NCI-H2107 treated with DMSO at 0.1 percent for 48 hours (cell line): ENCODE measurements around the gene ZNF436.
A peak's percentile ranks its signal among the peaks of the same experiment; 100 is the strongest.

ENCODE experiments used
- DNase-seq: peaks from one replicate; lab custom pipeline; 2025; ENCODE audit not compliant: unreplicated experiment; lab: John Stamatoyannopoulos, UW

The ZNF436 gene

DNA sequence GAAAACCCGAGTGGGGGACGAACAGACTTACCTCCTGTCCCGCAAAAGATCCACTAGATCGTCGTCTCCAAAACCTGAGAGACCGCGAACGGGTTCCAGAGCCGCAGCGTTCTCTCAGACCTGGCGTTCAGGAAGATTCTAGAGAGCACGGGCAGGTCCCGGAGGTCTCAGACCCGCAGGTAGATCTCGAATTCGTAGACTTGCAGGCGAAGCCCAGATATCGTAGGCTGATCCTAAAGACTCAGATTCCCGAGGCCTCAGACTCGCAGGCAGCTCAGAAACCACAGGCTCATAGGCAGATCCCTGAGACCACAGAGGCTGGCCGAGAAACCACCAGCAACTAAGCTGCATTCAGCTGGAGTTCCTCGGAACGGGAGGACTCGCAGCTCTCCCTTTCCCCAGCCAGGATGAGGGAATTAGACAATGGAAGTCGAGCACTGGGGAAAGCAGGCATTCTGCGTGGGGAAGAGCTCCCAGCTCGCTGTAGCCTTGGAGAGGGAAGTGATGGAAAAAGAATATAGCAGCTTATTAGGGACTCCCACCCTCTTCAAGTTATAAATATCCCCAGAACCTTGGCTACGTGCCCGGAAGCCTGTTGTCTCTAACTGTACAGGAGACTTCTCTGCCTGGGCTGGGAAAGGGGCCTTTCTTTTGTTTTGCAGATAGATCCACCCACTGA lies at the start of gene ZNF436:
TSS of gene ZNF436 (minus strand) at position 502 of the 679 bp plus-strand sequence. CDS start 1,831 bp downstream, outside the sequence.
- peak; percentile 83 for DNase-seq

DNA sequence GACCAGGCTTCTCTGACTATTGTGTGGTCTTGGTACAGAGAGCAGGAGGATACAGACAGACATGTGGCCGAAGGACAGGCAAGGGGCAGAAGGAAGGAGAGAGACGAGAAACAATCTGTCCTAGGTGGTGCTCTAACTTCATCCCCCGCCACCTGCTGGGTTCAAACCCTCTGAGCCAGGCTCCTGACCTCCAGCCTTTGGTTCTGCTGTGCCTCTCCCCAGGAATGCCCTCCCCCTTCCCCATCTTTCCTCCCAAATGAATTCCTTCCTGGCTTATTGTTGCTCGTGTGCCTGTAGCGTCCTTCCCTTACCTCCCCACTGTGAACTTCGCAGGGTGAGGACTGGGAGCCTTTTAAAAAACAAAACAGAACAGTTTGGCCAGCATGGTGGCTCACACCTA lies 49.5 kb upstream of the ZNF436 start:
- no peak for DNase-seq

DNA sequence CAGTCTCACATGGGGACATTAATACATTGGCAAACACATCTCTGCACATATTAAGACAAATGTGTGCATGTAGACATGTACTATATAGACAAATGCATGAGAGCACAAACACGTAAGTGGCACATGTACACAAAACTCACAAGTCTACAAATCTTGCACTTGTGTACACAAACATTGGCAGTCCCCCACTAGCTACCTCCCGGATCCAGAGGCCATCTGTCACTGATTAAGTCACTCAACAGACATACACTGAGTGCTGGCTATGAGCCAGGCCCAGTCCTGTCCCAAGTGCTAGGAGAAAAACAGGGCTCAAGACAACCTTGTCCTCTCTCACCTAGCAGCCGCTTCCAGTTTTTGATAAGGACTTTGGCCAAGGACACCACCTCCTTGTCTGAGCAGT lies 47.9 kb upstream of the ZNF436 start:
- DNase-seq, result no peak

DNA sequence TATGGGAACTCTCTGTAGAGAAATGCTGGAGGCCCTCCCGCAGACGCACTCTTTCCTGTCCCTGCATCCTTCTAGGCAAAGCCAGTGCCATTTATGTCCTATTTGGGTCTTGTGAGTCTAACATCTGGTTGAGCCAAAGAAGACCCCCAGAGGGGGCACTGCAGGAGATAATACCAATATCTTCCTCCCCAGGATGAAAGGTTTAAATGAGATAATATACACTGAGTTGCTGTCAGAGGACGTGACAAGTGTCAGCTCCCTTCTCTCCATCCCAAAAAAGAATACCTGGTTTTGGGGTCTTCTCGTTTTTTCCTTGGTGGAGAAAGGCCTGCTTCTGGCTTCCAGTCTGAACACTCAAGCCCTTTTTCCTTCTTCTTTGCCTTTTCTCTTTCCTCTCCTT lies 47.3 kb upstream of the ZNF436 start:
- no peak for DNase-seq

DNA sequence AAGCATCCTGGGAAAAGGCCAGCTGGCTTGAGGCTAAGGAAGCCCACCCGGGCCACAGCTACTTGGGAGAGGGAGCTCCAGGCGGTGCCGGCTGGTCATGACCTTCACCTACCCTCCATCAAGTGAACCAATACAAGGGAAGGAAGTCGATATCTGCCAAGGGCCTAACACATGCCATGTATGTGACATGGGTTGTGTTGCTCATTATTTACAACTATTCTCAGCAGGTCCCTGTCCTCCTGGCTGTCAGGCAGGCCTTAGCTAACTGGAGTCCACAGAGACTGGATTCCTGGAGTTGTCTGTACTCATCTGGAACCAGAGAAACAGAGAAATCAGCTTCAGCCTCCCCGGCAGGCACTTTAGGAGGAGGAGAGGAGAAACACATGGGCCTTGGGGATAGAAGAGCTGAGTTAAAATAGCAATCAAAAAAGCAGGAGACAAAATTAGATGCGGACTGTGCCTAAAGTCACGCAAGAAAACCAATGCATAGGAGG lies 39.2 kb upstream of the ZNF436 start:
- DNase-seq, result no peak

DNA sequence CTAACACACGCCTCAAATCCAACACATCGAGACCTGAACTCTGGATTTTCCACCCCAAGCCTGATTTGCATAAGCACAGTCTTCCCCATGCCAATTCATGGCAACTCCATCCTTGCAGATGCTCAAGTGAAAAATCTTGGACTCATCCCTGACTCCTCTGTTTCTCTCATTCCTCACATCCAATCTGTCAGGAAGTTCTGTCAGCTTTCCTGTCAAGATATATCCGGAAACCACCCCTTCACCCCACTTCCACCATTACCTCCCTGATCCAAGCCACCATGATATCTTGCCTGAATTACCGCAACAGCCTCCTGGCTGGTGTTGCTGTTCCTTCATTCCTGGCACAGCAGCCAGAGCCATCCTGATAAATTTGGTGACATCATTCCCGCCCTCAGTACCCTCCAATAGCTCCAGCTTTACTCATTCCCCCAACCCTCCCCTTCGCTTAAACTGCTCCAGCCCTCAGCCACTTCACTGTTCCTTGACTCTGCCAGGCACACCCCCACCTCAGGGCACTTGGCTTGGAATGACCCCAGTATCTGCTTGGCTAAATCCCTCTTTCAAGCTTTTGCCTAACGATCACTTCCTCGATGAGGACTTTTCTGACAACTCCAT lies 37.5 kb upstream of the ZNF436 start:
- DNase-seq, result no peak

DNA sequence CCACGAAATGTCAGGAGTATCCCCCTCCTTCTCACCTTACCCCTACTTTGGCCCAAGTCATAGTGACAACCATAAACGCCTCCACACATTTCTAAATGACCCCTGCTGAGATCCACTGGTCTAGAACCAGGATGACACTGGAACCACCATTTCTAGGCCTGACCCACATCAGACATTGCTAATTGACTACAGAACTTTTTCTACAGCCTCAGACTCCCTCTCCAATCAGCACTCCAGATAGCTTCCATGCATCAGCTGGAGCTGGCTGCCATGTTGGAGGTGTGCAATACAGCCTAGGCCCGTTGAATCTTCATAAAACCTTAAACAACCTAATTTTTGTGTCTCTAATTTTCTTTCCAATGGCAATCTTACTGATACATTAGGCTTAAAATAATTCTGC lies 36.3 kb upstream of the ZNF436 start:
- no peak for DNase-seq

DNA sequence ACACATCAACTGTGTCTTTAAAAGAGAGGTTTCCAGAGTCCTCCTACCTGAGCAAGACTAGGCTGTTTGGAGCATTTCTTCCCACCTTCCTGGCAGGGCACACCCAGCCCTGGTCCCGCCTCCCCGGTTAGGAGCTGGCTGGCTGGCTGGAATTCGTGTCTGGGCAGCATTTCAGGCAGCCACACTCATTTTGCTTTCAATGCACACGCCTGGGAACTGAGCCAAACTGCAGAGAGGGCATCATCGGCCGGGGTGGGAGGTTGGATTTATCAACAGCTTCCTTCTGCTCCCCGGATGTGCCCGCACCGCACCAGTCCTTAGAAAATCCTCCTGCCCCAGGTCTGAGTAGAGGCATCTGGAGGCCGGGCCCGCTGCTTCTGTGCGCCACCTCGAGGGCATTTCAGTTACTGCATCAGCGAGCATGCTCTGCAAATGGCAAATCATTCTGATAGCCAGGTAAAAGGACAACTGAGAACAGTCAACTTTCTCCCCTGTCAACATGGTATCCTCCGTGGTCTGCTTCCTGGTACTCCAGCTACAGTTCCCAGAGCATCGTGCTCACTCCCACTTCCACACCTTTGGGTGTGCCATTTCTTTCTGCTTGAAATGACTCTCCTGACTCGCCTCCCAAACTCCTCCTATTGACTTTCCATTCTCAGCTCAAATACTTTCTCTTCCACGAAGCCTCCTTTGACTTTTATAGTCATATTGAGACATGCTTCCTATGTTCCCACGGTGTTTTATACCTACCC lies 34.3 kb upstream of the ZNF436 start:
- DNase-seq, result peak; percentile 98

DNA sequence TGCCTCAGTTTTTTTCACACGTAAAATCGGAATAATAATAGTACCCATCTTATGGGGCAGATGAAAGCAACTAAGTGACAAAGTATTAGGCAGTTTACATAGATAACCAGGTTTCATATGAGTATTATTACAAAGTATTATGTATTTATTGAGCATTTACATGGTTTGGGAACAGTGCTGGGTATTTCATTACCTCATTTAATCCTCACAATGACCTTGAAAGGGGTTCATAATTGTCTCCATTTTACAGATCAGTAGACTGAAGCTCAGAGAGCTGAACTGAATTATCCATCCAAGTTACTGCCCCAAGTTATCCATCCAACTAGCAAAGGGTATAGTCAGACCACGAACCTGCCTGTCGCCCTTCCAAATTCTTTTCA lies 33.7 kb upstream of the ZNF436 start:
- DNase-seq, result no peak

DNA sequence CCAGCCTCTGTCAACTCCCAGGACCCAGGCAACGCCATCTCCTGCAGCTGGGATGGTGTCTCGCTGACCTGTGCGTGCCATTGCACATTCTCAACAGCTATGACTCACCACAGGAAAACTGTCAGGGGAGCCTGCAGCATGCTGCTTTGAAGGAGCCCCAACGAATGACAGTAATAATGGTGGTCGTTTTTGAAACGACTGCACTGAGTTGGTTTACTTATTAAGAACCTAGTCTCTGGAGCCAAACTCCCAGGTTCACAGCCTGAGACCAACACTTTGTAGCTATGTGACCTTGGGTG lies 33.4 kb upstream of the ZNF436 start:
- DNase-seq, result no peak

DNA sequence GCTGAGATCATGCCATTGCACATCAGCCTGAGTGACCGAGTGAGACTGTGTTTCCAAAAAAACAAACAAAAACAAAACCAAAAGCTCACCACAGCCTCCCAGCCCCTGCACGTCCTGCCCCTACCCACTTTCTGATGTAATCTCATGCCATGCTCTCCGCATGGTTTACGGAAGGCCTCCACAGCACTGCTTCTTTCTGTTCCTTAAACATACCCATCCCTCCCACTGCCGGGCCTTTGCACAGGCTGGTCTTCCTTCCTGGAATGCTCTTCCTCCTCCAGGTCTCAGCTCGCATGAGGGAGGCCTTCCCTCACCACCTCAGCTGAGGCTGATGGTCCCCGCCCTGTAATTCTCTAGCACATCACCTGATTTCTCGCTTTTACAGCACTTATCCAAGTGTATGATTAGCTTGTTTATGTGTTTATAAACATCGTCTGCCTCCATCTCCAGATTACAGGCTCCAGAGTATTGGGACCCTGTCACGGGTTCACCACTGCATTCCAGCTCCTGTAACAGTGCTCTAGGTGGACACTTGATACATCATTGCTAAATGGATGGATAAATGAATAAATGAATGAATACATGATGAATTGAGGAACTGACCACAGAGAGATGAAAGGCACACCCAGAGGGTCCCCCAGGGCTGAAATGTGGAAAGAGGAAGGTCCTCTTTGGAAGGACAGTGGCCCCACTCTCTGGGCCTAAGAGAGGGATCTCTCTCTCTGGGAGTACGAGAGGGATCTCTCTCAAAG lies 32.8 kb upstream of the ZNF436 start:
- peak; percentile 32 for DNase-seq

DNA sequence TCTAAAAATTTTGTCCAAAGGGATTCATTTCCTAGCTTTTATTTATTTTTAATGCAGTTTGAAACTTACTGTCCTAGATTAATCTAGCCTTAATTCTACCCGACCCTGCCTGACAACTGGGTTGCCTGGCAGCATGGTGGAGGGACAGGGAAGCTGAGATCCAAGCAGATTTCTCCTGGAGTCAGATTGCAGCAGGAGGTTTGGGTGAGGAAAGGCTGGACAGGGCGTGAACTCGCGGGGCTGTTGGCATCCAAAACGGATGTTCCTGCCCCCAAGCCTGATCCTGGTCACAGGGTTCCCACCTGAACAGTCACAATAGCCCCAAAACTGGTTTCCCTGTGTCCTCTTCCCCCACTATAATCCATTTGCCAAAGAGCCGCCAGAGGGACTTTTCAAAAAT lies 31.7 kb upstream of the ZNF436 start:
- no peak for DNase-seq

DNA sequence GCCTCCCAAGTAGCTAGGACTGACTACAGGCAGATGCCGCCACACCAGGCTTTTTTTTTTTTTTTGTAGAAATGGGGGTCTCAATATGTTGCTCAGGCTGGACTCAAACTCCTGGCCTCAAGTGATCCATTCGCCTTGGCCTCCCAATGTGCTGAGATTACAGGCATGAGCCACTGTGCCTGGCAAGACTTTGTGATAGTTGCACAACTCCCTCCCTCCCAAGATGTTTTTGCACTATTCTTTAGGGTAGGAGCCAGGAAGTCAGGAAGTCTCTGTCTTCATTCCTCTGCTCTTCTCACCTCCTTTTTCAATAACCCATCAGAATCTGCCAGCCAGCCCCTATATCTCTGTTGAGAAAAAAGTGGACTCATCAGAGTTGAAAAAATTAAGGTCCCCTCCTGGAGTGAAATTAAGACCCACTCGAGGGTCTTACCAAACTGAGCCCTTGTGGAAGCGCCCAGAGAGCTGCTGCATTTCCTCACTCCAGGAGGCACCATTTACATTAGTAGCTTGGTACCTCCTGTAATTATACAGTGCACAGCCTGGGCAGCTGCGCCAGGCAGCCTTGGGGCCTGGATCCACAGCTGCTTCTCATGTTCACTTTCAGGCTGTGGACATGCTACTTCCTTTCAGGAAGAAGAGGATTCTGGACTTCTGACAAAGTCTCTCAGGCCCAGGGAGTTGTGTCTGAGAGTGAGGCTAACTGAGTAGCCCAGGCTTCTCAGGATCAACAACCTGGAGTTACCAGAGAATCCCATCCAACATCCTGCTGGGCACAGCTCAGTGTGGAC lies 30.9 kb upstream of the ZNF436 start:
- no peak for DNase-seq

DNA sequence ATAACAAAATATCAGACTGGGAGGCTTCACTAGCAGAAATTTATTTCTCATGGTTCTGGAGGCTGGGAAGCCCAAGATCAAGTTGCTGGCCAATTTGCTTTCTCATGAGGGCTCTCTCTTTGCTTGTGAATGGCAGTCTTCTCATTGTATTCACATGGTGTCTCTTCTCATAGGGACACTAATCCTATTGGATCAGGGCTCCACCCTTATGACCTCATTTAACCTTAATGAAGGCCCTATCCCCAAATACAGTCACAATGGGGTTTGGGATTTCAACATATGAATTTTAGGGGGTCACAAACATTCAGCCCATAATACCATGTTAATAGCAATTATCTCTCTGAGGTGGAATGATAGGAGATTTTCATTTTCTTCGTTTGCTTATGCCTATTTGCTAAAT lies 29.6 kb upstream of the ZNF436 start:
- DNase-seq, result no peak

DNA sequence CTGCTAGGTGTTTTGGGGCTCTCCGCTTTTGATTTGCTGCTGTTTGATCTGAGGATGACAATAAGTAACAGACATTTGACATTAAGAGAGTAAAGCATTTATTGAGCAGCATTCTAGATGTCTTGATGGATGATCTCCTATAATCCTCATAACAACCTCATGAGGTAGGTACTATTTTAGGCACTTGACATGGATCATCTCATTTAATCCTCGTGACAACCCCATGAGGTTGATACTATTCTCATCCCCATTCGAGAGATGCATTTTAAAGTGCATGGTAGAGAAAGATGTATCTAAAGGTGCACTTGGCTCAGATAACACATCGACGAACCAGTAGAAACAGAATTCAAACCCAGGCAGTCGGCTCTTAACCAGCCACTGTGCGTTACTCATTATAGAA lies 28.3 kb upstream of the ZNF436 start:
- DNase-seq, result no peak

DNA sequence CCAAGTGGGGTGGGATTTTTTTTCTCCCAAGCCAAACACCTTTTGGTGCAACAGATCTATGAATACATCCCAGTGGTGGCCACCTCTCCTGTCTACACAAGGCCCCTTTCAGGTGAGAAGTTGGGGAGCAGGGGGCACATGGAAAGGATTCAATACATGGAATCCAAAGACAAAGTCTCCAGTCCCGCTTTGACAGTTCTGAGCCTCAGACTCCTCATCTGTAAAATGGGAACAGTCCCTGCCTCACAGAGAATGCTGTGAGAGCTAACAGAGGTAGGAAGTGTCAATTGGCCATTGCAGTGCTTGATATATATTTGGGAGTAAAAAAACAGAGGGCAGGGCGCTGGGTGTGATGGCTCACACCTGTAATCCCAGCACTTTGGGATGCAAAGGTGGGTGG lies 26.7 kb upstream of the ZNF436 start:
- DNase-seq, result no peak

DNA sequence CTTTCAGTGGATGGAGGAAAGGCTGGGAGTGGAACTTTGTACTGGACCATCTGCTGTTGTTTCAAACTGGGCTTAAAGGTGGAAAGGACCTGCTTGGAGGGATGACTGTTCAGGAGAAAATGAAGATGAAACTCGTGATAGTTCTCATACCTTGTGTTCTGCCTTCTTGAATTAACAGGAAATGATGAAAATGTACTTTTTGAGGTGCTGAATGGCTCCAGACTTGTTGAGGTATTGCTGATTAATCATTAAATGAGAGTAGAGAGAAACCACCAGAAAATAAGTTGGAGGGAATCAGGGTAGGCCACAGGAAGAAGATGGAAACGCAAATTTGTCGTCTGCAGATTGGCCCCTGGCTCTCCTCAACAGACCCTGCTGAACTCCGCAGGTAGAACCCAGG lies 26.2 kb upstream of the ZNF436 start:
- DNase-seq, result no peak

DNA sequence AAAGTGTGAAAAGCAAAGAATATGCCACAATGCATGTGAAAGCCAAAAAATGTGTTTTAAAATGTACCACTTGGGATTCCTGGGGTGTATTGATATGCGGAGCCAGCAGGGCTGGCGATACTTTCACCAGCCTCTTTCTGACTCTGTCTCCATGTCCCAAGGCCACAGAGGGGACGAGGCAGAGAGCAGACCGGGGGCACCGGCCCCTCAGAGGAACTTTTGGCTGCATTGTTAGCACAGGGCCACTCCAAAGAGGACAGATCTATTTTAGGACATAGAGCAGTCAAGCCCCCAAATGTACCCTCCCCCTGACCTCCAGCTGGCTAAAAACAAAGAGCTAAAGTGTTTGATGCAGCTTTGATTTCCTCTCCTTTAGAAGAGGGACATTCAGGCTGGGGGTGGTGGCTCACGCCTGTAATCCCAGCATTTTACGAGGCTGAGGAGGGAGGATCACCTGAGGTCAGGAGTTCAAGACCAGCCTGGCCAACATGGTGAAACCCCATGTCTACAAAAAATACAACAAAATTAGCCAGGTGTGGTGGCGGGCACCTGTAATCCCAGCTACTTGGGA lies 25.6 kb upstream of the ZNF436 start:
- no peak for DNase-seq

DNA sequence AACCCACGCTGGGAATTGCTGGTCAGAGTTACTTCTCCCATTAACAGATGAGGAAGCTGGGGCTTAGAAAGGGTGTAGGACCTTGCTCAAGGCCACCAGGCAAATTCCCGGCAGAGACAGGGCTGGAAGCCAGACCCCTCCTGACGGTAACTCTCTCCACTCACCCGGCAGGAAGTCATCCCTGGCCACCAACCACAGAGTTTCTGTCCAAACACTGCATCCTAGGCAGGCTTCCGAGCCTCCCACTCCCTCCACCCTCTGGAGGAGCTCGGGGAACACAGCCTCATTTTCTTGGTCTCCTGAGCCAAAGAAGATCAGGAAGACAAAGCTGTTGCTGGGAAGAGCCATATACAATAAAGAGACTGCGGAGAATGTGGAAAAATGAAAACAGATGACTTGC lies 25.0 kb upstream of the ZNF436 start:
- DNase-seq, result no peak

DNA sequence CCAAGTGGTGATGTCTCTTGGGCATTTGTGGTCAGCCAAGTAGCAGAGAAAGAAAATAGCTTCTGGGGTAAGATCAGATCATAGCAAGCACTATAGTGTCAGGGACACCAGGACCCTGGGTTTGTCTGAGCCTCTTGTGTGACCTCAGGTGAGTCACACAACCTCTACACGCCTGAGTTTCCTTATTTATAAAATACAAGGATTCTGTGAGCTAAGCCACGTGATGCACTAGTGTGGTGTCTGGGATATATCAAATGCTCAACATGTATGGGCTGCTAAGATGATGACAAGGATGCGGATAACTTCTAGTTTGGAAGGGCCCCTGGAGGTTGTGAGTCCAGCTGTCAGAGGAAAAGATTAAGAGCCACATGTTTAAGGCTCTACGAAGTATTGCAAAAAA lies 24.5 kb upstream of the ZNF436 start:
- no peak for DNase-seq

DNA sequence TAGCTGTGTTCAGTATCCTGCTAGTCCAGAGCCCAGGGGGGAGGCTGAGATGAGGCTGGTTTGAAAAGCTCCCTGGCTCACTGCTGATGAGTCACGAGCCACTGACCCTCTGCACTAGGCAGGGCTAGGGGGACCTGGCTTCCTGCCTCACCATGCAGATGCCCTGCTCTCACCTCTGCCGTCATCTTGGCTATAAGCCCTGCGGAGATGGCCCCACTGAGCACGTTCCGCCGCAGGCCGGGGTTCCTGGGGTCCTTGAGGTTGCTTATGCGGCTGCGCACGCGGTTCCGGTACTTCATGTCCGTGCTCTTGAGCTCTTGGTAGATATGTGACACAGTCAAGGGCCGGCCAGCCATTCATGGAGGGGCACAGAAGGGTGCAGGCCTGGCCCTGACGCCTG lies 24.1 kb upstream of the ZNF436 start:
- no peak for DNase-seq
